Measurements from ENCODE around the gene NKIRAS2.

- no peak for TF ChIP-seq CTCF (IDR thresholded peaks at IDR 0.05)
- no peak for TF ChIP-seq POLR2A (IDR thresholded peaks at IDR 0.05)
These were observed 49.1 kb downstream of the NKIRAS2 start for GRCh38 chr17:42068979-42069378.

All from esophagus squamous epithelium (tissue), 4 donors.